Measurements from ENCODE around the gene LMO3. TPM values are rescaled to one million over a fixed set of nuclear protein-coding genes. Genes with fewer than 3 reads are reported as not detected.

Gene LMO3
- total and polyA plus RNA-seq, 12 donors: 0.17 to 3.2 (median 1.4) TPM

- Histone ChIP-seq H3K4me3 (no peak overlapping the region), H3K36me3 (no peaks in the 10 kb centered on the region), H3K4me1 (no peaks in the 10 kb centered on the region), H3K9me3 (peaks cover 0 to 15% (median 4%) of the 10 kb centered on the region in 11 donors), H3K27me3 (no peaks in the 10 kb centered on the region), H3K27ac (no peak overlapping the region)
- ATAC-seq (no peak), DNase-seq (no peak)
- intact Hi-C loops (cut with DNase I): no loop called here
- WGBS, 2 donors: 59 to 68% methylated on average over 2 of the region's 2 CpGs
- no peak for TF ChIP-seq CTCF (IDR thresholded peaks at IDR 0.05)
These were observed 16.4 kb upstream of the LMO3 start for GRCh38 chr12:16622338-16622737.

GRCh38 chr12:16619537-16619936 is 13.6 kb upstream of the LMO3 start:
- no peak overlapping the region for H3K4me3 ChIP-seq
- ATAC-seq (no peak), DNase-seq (no peak)
- no peak overlapping the region for H3K27ac ChIP-seq
- no peaks in the 10 kb centered on the region for H3K36me3 ChIP-seq
- peaks cover 0 to 15% (median 4%) of the 10 kb centered on the region in 11 donors for H3K9me3 ChIP-seq
- intact Hi-C loops (cut with DNase I): no loop called here
- H3K4me1 ChIP-seq: no peaks in the 10 kb centered on the region
- H3K27me3 ChIP-seq: no peaks in the 10 kb centered on the region
- TF ChIP-seq CTCF (IDR thresholded peaks at IDR 0.05): no peak

DNA sequence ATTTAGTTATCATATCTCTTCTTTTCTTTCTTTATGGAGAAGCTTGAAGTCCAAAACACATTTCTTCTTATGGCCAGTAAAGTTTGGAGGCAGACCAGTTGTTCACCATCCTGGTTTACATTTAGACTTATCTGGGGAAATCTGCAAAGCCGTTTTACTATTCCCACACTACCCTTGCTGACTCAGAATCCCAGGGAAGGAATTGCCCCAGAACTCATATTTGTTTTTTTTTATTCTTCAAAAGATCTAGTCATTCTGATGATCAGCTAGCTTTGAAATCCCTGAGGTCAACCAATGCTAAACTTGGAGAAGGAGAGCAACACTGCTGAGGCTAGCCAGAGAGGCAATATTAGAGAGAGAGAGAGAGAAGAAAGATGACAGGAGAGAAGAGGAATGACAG is 12.3 kb upstream of the LMO3 start:
- Histone ChIP-seq H3K4me3 (no peak overlapping the region), H3K4me1 (no peaks in the 10 kb centered on the region), H3K27ac (no peak overlapping the region), H3K9me3 (peaks cover 0 to 15% (median 4%) of the 10 kb centered on the region in 11 donors), H3K27me3 (peaks cover 0 to 9% (median 0%) of the 10 kb centered on the region in 7 donors), H3K36me3 (no peaks in the 10 kb centered on the region)
- no peak for DNase-seq
- TF ChIP-seq CTCF (IDR thresholded peaks at IDR 0.05): no peak
- 65 to 73% methylated on average over 1 of the region's 1 CpG for WGBS, 2 donors
- no peak for ATAC-seq
- intact Hi-C loops (cut with DNase I): no loop called here

DNA sequence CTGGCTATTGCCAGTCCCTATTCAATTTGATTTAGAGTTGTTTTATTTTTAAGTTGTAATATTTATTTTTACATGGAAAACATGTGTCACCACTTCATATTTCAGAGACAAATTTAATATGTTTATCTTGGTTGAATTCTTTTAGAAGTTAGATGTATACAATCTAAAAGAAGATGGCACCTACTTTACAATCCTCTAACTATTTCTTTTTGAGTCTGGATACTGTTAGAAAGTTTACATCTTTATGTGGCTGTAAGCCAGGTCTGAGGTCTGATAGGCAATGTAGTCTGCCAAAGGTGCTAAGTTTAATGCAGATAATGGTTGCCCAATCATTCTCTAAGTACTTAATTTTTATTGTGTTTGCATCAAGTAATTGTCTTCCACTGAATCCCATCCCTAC is 7.2 kb upstream of the LMO3 start:
- Histone ChIP-seq H3K27ac (peak overlapping the region in 2 of 10 donors; percentile 25 to 55), H3K9me3 (no peaks in the 10 kb centered on the region), H3K27me3 (peaks cover 0 to 54% (median 22%) of the 10 kb centered on the region in 7 donors), H3K36me3 (no peaks in the 10 kb centered on the region), H3K4me3 (peak overlapping the region in 1 of 10 donors; percentile 40), H3K4me1 (no peaks in the 10 kb centered on the region)
- TF ChIP-seq CTCF (IDR thresholded peaks at IDR 0.05): no peak
- ATAC-seq (no peak), DNase-seq (no peak)
- intact Hi-C loops (cut with DNase I): no loop called here
